Umbilical cord (tissue), 2 donors: Measurements from ENCODE around the gene ROBO1. TPM values are rescaled to one million over a fixed set of nuclear protein-coding genes. Genes with fewer than 3 reads are reported as not detected.

Experiments
- DNase-seq: peaks from one replicate; pipeline ENCODE4 v3.0.0-alpha.2; 2015; ENCODE audit warnings: low spot score
- total RNA-seq: library from RNA; depleted of rRNA; stranded (reverse); fragments of >200 nt; gene quantifications from one replicate; pipeline ENCODE4 v1.2.3, GENCODE V29; 2014; ENCODE audit warnings: low replicate concordance; ENCODE audit not compliant: insufficient read depth

ROBO1 gene
- total RNA-seq, 1 donor from 2014 or later = 27.9 TPM

- DNase-seq = peak; percentile 66
Measured at GRCh38 chr3:79018671-79019136, 749.1 kb downstream of the ROBO1 start.

GRCh38 chr3:79018265-79018664, 749.5 kb downstream of the ROBO1 start:
- DNase-seq = peak; percentile 44

GRCh38 chr3:79016587-79017376, 751.0 kb downstream of the ROBO1 start:
- DNase-seq = no peak

GRCh38 chr3:79015854-79016253, 751.9 kb downstream of the ROBO1 start:
- peak; percentile 20 for DNase-seq

GRCh38 chr3:79012946-79013362, 754.8 kb downstream of the ROBO1 start:
- no peak for DNase-seq

GRCh38 chr3:79012530-79012913, 755.3 kb downstream of the ROBO1 start:
- peak; percentile 24 for DNase-seq

GRCh38 chr3:79011821-79012529, 755.8 kb downstream of the ROBO1 start:
- no peak for DNase-seq

- no peak for DNase-seq
Measured at GRCh38 chr3:79009861-79010260, 757.9 kb downstream of the ROBO1 start.

- DNase-seq = no peak
Measured at GRCh38 chr3:79006077-79006476, 761.7 kb downstream of the ROBO1 start.

- DNase-seq = no peak
Measured at GRCh38 chr3:79005084-79005483, 762.7 kb downstream of the ROBO1 start.

- no peak for DNase-seq
Measured at GRCh38 chr3:79003994-79004393, 763.8 kb downstream of the ROBO1 start.

GRCh38 chr3:79002465-79003372, 765.1 kb downstream of the ROBO1 start:
- DNase-seq = no peak

- no peak for DNase-seq
Measured at GRCh38 chr3:79001255-79001654, 766.5 kb downstream of the ROBO1 start.

- DNase-seq = no peak
Measured at GRCh38 chr3:78999139-78999538, 768.7 kb downstream of the ROBO1 start.

- no peak for DNase-seq
Measured at GRCh38 chr3:78995087-78995486, 772.7 kb downstream of the ROBO1 start.

- no peak for DNase-seq
Measured at GRCh38 chr3:78994174-78995027, 773.4 kb downstream of the ROBO1 start.

GRCh38 chr3:78993375-78993774, 774.4 kb downstream of the ROBO1 start:
- no peak for DNase-seq

- no peak for DNase-seq
Measured at GRCh38 chr3:78992830-78993229, 775.0 kb downstream of the ROBO1 start.

GRCh38 chr3:78992400-78992799, 775.4 kb downstream of the ROBO1 start:
- DNase-seq = no peak

GRCh38 chr3:78991656-78992055, 776.1 kb downstream of the ROBO1 start:
- no peak for DNase-seq

- no peak for DNase-seq
Measured at GRCh38 chr3:78990156-78990555, 777.6 kb downstream of the ROBO1 start.
